Body of pancreas (tissue), 4 donors: ENCODE results near the gene PCYOX1L.

Source experiments
- POLR2A ChIP-seq, 3 donors: fragments of 450-650 bp; IDR thresholded peaks; one replicate each; pipeline ENCODE4 v1.6.1; 2016; ENCODE audit warnings: antibody characterized with exemption in 3 of 3, mild to moderate bottlenecking in 2 of 3
- TF ChIP-seq, protein P1 (sequence below), 7 experiments: fragments of 450-650 bp in 4 of 7; fragments of 200-600 bp in 3 of 7; sonication (generic) in 3 of 7; IDR thresholded peaks; one replicate each; pipeline ENCODE4 v1.5.1; 2016 to 2019; ENCODE audit warnings: antibody characterized with exemption in 7 of 7

DNA sequence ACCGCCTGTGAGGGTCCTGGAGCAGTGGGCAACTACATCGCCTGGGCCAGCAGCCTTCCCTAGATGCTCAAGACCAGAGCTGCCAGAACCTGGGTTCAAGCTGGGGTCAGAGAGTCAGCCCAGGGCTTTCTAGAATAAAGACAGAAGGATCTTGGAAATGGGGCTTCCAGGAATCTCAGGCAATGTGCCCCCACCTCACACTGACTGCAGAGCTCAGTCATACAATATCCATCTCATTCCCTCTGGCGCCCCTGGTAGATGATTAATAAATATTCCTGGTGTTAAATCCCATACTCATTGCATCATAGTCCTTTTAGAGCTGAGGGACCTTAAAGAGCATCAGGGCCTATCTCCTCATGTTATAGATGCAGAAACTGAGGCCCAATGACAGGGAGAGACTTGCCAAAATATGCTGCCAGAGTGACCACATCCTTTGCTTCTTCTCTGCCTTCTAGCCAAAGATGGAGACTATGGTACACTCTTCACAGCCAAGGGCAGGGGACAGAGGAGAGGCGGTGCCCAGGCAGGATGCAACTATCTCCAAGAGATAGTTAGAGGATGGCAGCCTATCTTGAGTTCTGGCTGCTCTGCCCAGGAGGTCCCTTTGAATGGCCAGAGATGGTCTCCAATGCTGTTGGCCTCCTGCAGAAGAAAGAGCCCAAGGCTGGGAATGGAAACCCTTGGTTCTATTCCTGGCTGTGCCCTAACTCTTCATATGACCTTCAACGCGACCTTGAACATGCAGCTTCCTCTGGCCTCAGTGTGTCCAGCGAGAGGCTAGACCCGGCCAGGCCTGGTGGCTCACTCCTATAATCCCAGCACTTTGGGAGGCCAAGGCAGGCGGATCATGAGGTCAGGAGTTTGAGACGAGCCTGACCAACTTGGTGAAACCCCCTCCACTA, 57.5 kb downstream of the PCYOX1L start:
- TF ChIP-seq, protein P1, sequence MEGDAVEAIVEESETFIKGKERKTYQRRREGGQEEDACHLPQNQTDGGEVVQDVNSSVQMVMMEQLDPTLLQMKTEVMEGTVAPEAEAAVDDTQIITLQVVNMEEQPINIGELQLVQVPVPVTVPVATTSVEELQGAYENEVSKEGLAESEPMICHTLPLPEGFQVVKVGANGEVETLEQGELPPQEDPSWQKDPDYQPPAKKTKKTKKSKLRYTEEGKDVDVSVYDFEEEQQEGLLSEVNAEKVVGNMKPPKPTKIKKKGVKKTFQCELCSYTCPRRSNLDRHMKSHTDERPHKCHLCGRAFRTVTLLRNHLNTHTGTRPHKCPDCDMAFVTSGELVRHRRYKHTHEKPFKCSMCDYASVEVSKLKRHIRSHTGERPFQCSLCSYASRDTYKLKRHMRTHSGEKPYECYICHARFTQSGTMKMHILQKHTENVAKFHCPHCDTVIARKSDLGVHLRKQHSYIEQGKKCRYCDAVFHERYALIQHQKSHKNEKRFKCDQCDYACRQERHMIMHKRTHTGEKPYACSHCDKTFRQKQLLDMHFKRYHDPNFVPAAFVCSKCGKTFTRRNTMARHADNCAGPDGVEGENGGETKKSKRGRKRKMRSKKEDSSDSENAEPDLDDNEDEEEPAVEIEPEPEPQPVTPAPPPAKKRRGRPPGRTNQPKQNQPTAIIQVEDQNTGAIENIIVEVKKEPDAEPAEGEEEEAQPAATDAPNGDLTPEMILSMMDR (IDR thresholded peaks at IDR 0.05) = no peak
- TF ChIP-seq POLR2A (IDR thresholded peaks at IDR 0.05) = no peak
